Endothelial cell of umbilical vein (primary cell): ENCODE data around the gene ZRANB2. TPM values are rescaled to one million over a fixed set of nuclear protein-coding genes. Genes with fewer than 3 reads are reported as not detected.

Experiments
- BruUV-seq: library from RNA; stranded (reverse); fragments of 400-500 nt; replicated peaks from 2 replicates; lab custom pipeline; 2021; lab: Mats Ljungman, UMichigan
- CTCF ChIA-PET: fragments of 300-600, 350-600 bp; sonication (Branson Sonifier 250); formaldehyde crosslinking; loops from one replicate; lab custom pipeline; 2021; ENCODE audit warnings: antibody characterized with exemption, inconsistent platforms; lab: Charles Lee
- POLR2A ChIA-PET: fragments of 300-600, 350-600 bp; sonication (Branson Sonifier 250); formaldehyde crosslinking; loops from one replicate; lab custom pipeline; 2021; ENCODE audit warnings: antibody characterized with exemption, inconsistent platforms; lab: Charles Lee
- DNase-seq: peaks from one replicate; pipeline ENCODE4 v3.0.0-alpha.2; 2011; ENCODE audit warnings: low read depth, low spot score
- FAIRE-seq: peaks from 2 replicates; lab custom pipeline; 2011; peaks lifted over from hg19 to GRCh38; lab: Jason Lieb, UNC
- H2AFZ ChIP-seq: 2 replicates; pipeline ENCODE4 v1.6.0; 2012; ENCODE audit warnings: low read depth, low read length, control low read depth, inconsistent platforms
- H3K27ac ChIP-seq: 2 replicates; pipeline ENCODE4 v1.5.1; 2011; ENCODE audit warnings: low read depth, mild to moderate bottlenecking, control low read depth, low read length, moderate library complexity; ENCODE audit not compliant: insufficient read depth
- H3K27me3 ChIP-seq, 2 experiments: 2 replicates each; pipeline versions ENCODE4 v1.6.0 to v1.6.1; 2011; ENCODE audit warnings: low read length in 2 of 2, mixed read lengths in 1 of 2; ENCODE audit not compliant: control insufficient read depth in 2 of 2, insufficient read depth in 2 of 2
- H3K36me3 ChIP-seq, 2 experiments: 2 replicates in 1 of 2; 3 replicates in 1 of 2; pipeline ENCODE4 v1.5.1; 2011; ENCODE audit warnings: low read length in 2 of 2, mild to moderate bottlenecking in 1 of 2, moderate library complexity in 1 of 2; ENCODE audit not compliant: control insufficient read depth in 2 of 2, insufficient read depth in 2 of 2; ENCODE audit errors: extremely low read depth in 1 of 2
- H3K4me1 ChIP-seq: 3 replicates; pipeline ENCODE4 v1.5.1; 2011; ENCODE audit warnings: mild to moderate bottlenecking, low read length; ENCODE audit not compliant: control insufficient read depth, insufficient read depth; ENCODE audit errors: extremely low read depth
- H3K4me2 ChIP-seq: 2 replicates; pipeline ENCODE4 v1.6.1; 2011; ENCODE audit warnings: low read length, control low read depth, mixed read lengths; ENCODE audit not compliant: insufficient read depth
- H3K4me3 ChIP-seq, 3 experiments: fragments of 200-600 bp in 1 of 3; sonication (generic), shearing (Covaris generic) in 1 of 3; replicated peaks in 1 of 3; 2 replicates each; pipeline ENCODE4 v1.5.1; 2011 to 2016; ENCODE audit warnings: control low read depth in 3 of 3, low read length in 3 of 3, mild to moderate bottlenecking in 2 of 3, inconsistent platforms in 1 of 3, low read depth in 1 of 3, moderate library complexity in 1 of 3; ENCODE audit not compliant: insufficient read depth in 1 of 3
- H3K79me2 ChIP-seq: 2 replicates; pipeline ENCODE4 v1.6.0; 2012; ENCODE audit warnings: low read length, inconsistent platforms; ENCODE audit not compliant: control insufficient read depth, insufficient read depth
- H3K9ac ChIP-seq: replicated peaks from 2 replicates; pipeline ENCODE3; 2011; ENCODE audit warnings: low read length, control low read depth; ENCODE audit not compliant: insufficient read depth; ENCODE audit errors: extremely low read depth
- H3K9me1 ChIP-seq: replicated peaks from 3 replicates; pipeline ENCODE4 v1.6.0; 2011; ENCODE audit warnings: mild to moderate bottlenecking, low read length; ENCODE audit not compliant: control insufficient read depth, insufficient read depth; ENCODE audit errors: extremely low read depth
- H3K9me3 ChIP-seq: replicated peaks from 2 replicates; pipeline ENCODE4 v1.5.1; 2012; ENCODE audit warnings: low read length, inconsistent platforms; ENCODE audit not compliant: control insufficient read depth, insufficient read depth
- H4K20me1 ChIP-seq: replicated peaks from 2 replicates; pipeline ENCODE3; 2011; ENCODE audit warnings: mild to moderate bottlenecking, low read length; ENCODE audit not compliant: control insufficient read depth, insufficient read depth; ENCODE audit errors: extremely low read depth
- EZH2 ChIP-seq: IDR thresholded peaks from 2 replicates; pipeline ENCODE4 v1.6.1; 2012; ENCODE audit warnings: borderline replicate concordance, low read depth, mild to moderate bottlenecking, moderate library complexity, low read length, inconsistent platforms; ENCODE audit not compliant: severe bottlenecking
- GATA2 ChIP-seq: IDR thresholded peaks from 2 replicates; pipeline ENCODE4 v1.7.0; 2011; ENCODE audit warnings: low read depth, mild to moderate bottlenecking, moderate library complexity, mixed read lengths, low read length; ENCODE audit not compliant: insufficient read length, insufficient read depth
- JUN ChIP-seq: IDR thresholded peaks from 2 replicates; pipeline ENCODE4 v1.6.1; 2011; ENCODE audit warnings: borderline replicate concordance, low read depth; ENCODE audit not compliant: insufficient read length, insufficient read depth
- MYC ChIP-seq: IDR thresholded peaks from one replicate; pipeline ENCODE4 v1.6.1; 2011; ENCODE audit warnings: mild to moderate bottlenecking, low read depth, low read length
- POLR2A ChIP-seq: IDR thresholded peaks from 2 replicates; pipeline ENCODE4 v1.6.1; 2012; ENCODE audit warnings: low read depth, mild to moderate bottlenecking, control low read depth, low read length
- POLR2AphosphoS5 ChIP-seq: IDR thresholded peaks from 2 replicates; pipeline ENCODE4 v1.6.1; 2012; ENCODE audit warnings: low read depth, mild to moderate bottlenecking, control low read depth, low read length, moderate library complexity; ENCODE audit not compliant: insufficient read depth
- dilution Hi-C: fragments of 300-500 bp; cut with MboI; formaldehyde crosslinking; loops from one replicate; pipeline ENCODE4 v1.15.0; 2019; ENCODE audit warnings: low sequenced_read_pairs; ENCODE audit not compliant: extremely low pct_ligation_motif_present
- intact Hi-C: fragments of 100-400 bp; cut with micrococcal nuclease; formaldehyde crosslinking; loops from one replicate; pipeline ENCODE4 v1.10.0; 2022
- polyA plus RNA-seq, 4 experiments: library from polyadenylated mRNA; depleted of rRNA in 3 of 4; stranded (reverse) in 3 of 4; unstranded in 1 of 4; fragments of >200 nt; gene quantifications; 2 replicates each; pipeline versions ENCODE4 v1.2.1 to v1.2.3, GENCODE V29; 2011 to 2012; ENCODE audit warnings: missing spikeins in 1 of 4
- total RNA-seq: library from RNA; stranded (reverse); gene quantifications from 2 replicates; pipeline ENCODE4 v1.2.3, GENCODE V29; 2021
- TF ChIP-seq, protein P1 (sequence below), 2 donors: IDR thresholded peaks; 1 replicate in 1 of 2; 2 replicates in 1 of 2; pipeline ENCODE4 v1.5.1; 2011; ENCODE audit warnings: low read length in 2 of 2, mild to moderate bottlenecking in 2 of 2, moderate library complexity in 2 of 2, control low read depth in 1 of 2, inconsistent platforms in 1 of 2, low read depth in 1 of 2; ENCODE audit not compliant: insufficient read depth in 1 of 2; ENCODE audit errors: extremely low read depth in 1 of 2

ZRANB2 gene
- total and polyA plus RNA-seq, 2 donors (not counting 3 experiments of a cell fraction or from before 2014, with no cell fraction given) = 23.6 to 84.1 TPM

DNA sequence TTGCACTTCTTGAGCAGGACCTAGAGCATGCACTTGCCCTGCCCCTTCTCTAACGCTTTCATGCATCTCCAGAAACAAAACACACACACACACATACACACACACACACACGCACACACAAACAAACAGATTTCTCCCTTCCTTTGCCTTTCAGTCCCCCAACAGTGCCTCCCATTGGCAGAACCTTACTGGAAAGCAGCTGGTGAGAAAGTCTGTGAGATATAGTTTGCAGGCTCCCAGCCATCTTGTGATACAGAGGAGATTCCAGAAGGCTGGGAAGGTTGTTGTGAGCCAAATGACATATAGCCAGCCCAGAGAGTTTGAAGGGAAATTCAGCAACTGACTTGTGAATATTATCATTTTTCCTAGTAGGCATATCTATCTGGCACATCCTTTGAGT is 35.9 kb upstream of the ZRANB2 start:
- Histone ChIP-seq H4K20me1 (no peaks in the 10 kb centered on the region), H3K36me3 (no peaks in the 10 kb centered on the region), H3K27me3 (peaks cover 0 to 2% of the 10 kb centered on the region in 2 experiments), H3K4me2 (no peak overlapping the region), H3K9ac (no peak overlapping the region), H3K9me3 (no peaks in the 10 kb centered on the region), H2AFZ (no peak overlapping the region), H3K4me1 (no peaks in the 10 kb centered on the region), H3K79me2 (no peaks in the 10 kb centered on the region), H3K27ac (no peak overlapping the region), H3K4me3 (no peak overlapping the region), H3K9me1 (no peaks in the 10 kb centered on the region)
- ChIA-PET CTCF (no interaction called here), POLR2A (no interaction called here)
- no TSS peak for BruUV-seq
- FAIRE-seq (no peak), DNase-seq (no peak)
- intact Hi-C loops = no loop called here
- TF ChIP-seq MYC (no peak), GATA2 (no peak), EZH2 (no peak), POLR2A (no peak), JUN (no peak), POLR2AphosphoS5 (no peak)
- TF ChIP-seq, protein P1, sequence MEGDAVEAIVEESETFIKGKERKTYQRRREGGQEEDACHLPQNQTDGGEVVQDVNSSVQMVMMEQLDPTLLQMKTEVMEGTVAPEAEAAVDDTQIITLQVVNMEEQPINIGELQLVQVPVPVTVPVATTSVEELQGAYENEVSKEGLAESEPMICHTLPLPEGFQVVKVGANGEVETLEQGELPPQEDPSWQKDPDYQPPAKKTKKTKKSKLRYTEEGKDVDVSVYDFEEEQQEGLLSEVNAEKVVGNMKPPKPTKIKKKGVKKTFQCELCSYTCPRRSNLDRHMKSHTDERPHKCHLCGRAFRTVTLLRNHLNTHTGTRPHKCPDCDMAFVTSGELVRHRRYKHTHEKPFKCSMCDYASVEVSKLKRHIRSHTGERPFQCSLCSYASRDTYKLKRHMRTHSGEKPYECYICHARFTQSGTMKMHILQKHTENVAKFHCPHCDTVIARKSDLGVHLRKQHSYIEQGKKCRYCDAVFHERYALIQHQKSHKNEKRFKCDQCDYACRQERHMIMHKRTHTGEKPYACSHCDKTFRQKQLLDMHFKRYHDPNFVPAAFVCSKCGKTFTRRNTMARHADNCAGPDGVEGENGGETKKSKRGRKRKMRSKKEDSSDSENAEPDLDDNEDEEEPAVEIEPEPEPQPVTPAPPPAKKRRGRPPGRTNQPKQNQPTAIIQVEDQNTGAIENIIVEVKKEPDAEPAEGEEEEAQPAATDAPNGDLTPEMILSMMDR (IDR thresholded peaks at IDR 0.05; ENCODE audit: extremely low read depth in 1 of 2, insufficient read depth in 1 of 2, low read depth in 1 of 2, low read length in 2 of 2) = no peak
- dilution Hi-C loops = no loop called here
